ENCODE data around the gene TNS2.

DNA sequence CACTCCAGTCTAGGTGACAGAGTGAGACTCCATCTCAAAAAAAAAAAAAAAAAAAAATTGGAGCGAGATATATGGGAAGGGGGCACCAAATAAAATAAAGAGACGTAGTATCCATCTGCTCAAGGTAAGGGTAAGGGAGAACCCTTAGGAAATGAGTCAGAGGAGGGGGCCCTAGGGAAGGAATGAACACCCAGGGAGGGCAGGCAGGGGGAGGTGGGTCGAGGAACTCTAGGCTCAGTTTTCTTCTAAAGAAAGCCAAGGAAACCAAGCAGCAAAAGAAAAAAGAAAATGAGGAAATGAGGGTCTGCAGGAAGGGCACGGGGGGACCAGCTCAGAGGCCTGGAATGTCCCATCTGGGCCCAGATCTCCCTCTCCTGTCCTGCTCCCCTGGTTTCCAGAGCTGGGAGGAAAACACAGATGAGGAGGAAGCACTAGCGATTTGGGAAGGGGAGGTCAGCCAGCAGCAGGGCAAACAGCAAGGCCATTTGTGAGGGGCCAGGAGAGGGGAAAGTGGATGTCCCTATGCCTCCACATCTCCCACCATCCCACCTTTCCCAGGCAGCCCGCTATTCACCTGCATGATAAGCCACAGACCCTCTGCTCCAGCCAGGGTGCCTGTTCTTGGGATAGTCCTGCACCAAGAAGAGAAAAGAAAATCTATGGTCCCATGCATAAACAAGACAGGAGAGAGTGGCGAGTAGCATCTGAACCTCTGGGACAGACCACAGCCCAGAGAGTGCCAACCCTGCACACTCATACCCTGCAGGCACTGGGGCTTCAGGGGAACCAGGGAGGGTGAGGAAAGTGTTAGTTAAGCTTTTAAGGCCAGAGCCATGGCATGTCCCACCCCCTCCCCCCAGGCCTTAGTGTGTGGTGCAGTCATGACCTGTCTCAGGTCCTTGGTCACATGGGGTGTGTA, 17.5 kb downstream of the TNS2 start:
- TF ChIP-seq, protein P1, sequence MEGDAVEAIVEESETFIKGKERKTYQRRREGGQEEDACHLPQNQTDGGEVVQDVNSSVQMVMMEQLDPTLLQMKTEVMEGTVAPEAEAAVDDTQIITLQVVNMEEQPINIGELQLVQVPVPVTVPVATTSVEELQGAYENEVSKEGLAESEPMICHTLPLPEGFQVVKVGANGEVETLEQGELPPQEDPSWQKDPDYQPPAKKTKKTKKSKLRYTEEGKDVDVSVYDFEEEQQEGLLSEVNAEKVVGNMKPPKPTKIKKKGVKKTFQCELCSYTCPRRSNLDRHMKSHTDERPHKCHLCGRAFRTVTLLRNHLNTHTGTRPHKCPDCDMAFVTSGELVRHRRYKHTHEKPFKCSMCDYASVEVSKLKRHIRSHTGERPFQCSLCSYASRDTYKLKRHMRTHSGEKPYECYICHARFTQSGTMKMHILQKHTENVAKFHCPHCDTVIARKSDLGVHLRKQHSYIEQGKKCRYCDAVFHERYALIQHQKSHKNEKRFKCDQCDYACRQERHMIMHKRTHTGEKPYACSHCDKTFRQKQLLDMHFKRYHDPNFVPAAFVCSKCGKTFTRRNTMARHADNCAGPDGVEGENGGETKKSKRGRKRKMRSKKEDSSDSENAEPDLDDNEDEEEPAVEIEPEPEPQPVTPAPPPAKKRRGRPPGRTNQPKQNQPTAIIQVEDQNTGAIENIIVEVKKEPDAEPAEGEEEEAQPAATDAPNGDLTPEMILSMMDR (IDR thresholded peaks at IDR 0.05) = no peak
- TF ChIP-seq POLR2AphosphoS5 (IDR thresholded peaks at IDR 0.05) = no peak

All from transverse colon (tissue), 4 donors.